HG03442 (cell line): ENCODE results near the gene PUS10.
"Not testable (repeated sequence)": the region's sequence is repeated elsewhere in the genome, so short reads cannot be mapped to it uniquely, and the experiment has no call there.

Experiments used
- ATAC-seq: cut with Tn5 transposase; IDR thresholded peaks from one replicate; pipeline ENCODE4 v1.9.1; 2021; ENCODE audit warnings: mild to moderate bottlenecking, moderate library complexity; ENCODE audit not compliant: unreplicated experiment

The PUS10 gene

DNA sequence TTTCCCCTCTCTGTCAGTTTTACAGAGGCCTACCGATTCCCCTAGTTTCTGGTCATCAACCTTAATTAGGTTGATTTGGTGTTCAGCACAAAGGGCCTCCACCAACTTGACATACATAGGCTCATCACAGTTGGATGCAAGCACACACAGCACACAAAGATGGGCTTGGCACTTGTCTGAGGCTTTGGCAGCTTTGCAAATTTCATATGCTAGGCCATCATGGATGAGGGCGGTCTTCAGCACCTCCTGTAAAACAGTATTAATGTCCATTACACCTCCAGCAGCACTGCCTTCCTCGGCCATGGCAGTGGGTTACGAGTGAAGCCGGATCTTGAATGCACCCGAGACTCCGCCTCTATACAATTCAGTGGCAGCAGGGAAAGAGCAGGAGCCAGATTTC lies 79.8 kb downstream of the PUS10 start:
- ATAC-seq, result no peak

DNA sequence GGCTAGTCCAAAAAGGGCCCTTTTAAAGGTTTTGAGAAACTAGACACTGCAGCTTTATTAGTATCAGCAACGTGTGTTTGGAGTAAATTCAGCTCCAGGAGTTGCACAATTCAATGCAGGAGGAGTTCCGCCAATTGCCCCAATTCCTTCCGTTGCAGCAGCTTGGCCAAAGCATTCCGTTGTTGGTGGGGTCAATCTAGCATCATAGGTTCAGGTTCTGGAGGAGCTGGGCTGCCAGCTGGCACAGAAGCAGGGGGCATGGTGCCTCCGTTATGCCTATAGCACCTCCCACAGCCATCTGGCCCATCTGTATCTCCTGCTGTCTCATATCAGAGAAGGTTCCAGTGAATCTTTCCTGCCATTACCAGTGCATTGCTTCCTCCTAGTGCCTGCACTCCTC lies 81.3 kb downstream of the PUS10 start:
- ATAC-seq, result no peak

DNA sequence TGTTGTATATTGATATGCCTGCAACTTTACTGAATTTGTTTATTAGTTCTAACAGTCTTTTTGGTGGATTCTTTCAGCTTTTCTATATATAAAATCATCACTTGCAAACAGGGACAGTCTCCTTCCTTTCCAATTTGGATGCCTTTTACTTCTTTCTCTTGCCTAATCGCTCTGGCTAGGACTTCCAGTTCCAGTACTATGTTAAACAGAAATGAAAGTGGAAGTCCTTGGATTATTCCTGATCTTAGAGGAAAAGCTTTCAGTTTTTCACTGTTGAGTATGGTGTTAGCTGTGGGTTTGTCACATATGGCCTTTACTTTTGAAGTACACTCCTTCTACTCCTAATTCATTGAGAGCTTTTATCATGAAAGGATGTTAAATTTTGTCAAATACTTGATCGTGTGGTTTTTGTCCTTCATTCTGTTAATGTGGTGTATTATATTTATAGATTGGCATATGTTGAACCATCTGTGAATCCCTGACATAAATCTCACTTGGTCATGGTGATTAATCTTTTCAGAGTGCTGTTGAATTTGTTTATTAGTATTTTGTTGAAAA lies 83.8 kb downstream of the PUS10 start:
- ATAC-seq, result no peak

DNA sequence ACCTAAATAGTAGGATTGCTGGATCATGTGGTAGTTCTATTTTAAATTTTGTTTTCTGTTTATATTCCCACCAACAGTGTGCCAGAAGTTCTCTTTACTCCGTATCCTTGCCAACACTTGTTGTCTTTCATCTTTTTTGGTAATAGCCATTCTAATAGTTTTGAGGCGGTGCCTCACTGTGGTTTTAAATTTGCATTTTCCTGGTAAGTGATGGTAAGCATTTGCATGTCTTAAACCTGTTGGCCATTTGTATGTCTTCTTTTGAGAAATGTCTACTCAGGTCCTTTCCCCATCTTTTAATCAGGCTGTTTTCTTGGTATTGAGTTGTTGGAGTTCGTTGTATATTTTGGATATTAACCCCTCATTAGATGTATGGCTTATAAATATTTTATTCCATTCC lies 85.1 kb downstream of the PUS10 start:
- ATAC-seq, result no peak

DNA sequence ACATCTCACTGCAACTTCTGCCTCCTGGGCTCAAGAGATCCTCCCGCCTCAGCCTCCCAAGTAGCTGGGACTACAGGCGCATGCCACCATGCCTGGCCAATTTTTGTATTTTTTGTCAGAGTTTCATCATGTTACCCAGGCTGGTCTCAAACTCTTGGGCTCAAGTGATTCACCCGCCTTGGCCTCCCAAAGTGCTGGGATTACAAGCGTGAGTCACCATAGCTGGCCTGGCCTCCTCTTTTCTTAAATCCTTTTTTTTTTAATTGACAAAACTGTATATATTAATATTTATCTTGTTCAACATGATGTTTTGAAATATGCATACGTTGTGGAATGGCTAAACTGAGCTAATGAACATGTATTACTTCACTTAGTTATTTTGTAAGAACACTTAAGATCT lies 86.0 kb downstream of the PUS10 start:
- ATAC-seq, result not testable (repeated sequence)

DNA sequence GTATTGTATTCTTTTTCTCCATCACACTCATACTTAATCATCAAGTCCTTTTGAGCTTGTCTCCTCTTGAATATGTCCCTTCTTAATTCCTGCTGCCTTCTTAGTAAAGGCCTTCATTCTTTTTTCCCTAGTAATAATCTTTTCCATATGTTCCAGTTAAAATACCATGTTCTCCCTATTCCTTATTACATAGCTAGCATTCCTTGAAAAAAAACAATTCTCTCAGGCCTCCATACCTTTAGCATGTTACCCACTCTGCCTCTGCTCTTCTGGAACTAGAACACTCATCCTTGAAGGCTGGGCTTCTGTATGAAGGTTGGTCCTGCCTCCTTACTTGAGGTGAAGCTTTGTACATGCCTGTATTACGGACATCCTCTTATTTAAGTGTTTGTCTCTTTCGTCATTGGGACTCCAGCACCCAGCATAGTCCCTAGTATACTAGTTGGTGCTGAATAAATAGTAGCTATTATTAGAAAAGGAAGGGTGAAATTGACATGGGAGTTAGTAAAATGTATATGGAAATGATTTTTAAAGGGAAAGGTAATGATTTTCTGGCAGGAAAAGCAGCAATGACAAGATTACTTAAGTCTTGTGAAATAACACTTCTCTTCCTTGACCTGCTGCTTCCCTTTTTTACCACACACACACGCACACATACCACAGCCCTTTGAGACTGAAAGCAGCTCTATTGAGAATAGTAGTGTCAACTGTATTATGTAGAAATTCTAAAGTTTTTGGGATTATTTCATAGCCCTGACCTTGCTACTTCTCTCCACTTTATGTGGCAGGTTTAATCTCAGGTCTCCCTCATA lies 91.1 kb downstream of the PUS10 start:
- ATAC-seq, result no peak

DNA sequence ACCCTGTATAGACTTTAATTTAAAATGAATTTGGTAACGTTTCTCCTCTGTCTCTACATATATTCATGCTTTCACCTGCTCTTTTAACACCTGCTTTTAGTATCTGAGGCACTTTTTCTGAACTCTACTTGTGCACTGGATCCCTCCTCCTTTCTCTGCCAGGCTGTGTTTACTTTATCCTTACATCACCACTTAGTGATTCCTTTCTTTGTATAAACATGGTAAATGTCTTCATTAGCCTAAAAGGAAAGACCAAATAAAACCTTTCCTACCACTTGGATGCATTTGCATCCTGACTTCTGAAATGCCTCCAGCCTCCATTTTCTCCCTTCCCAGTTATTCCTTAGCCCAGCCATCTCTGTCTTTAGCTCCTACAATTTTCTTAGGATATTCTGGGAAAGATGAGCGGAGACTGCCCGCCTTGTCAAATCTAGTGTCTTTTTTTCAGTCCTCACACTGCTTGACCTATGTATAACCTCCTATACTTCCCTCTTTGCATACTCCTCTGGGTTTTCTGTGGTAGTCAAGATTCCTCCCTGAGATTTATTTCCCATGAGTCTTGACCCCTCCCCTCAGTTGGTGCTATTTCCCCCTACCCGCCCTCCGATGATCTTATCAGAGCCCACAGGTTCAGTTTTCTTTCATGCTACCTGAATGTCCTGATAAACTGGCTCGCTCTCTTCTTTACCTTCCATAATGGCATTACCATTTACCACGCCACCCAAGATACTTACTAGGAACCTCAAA lies 91.9 kb downstream of the PUS10 start:
- ATAC-seq, result no peak

DNA sequence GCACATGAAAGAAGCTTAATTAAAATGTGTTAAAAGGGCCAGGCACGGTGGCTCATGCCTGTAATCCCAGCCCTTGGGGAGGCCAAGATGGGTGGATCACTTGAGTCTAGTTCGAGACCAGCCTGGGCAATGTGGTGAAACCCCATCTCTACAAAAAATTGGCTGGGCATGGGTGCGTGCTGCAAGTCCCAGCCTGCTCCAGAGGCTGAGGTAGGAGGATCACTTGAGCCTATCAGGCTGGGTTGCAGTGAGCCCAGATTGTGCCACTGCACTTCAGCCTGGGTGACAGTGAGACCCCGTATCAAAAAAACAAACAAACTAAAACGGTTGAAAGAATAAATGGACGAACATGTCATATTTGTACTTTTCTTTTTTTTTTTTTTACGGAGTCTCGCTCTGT lies 110.7 kb downstream of the PUS10 start:
- no peak for ATAC-seq

DNA sequence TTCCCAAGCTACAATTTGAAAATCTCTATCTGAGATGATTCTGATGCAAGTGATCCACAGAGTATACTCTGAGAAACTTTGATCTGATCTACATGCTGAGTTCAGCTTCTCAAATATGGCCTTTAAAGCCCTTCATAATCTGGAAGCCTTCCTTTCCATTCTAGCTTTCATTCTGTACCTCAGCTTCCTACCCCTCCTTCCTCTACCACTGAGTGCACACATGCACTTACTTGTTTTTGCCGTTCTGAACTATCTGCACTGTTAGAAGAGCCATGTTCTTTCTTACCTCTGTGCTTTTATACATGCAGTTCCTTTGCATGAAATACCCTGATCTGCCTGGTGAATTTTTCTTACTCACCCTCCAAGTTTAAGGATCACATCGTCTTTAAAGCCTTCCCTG lies 111.7 kb downstream of the PUS10 start:
- ATAC-seq, result no peak

DNA sequence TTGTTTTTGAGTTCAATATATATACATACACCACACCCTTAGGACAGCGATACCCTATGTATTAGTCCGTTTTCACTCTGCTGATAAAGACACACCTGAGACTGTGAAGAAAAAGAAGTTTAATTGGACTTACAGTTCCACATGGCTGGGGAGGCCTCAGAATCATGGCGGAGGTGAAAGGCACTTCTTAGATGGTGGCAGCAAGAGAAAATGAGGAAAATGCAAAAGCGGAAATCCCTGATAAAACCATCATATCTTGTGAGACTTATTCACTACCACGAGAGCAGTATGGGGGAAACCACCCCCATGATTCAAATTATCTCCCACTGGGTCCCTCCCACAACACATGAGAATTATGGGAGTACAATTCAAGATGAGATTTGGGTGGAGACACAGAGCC lies 112.2 kb downstream of the PUS10 start:
- not testable (repeated sequence) for ATAC-seq

DNA sequence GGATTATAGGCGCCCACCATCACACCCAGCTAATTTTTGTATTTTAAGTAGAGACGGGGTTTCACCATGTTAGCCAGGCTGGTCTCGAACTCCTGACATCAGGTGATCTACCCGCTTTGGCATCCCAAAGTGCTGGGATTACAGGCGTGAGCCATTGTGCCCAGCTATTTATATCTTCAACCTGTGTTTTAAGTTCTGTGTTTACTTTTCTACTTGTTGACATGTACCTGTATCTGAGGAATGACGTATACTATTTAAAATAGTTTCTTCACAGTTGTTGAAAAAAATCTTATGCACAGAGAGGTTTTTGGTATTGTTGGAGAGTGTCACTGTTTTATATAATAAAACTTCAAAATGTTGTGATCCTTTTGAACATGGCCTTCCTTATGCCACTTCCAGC lies 116.8 kb downstream of the PUS10 start:
- not testable (repeated sequence) for ATAC-seq

DNA sequence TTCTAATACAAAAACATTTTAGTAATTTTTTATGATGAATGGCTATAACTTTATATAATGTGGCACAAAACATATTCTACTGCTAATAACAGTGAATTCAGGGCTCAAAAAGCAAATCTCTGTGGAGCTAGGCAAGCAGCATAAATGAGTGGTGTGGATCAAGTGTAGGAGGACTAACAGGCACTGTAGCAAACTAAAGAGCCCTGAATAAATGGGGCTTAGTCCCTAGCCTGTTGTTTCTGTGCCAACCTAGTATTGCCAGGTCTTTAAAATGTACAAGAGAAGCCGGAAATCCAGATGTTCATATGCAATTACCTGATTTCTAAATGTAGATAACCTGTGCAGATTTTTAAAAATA lies 118.2 kb downstream of the PUS10 start:
- ATAC-seq, result peak; percentile 35

DNA sequence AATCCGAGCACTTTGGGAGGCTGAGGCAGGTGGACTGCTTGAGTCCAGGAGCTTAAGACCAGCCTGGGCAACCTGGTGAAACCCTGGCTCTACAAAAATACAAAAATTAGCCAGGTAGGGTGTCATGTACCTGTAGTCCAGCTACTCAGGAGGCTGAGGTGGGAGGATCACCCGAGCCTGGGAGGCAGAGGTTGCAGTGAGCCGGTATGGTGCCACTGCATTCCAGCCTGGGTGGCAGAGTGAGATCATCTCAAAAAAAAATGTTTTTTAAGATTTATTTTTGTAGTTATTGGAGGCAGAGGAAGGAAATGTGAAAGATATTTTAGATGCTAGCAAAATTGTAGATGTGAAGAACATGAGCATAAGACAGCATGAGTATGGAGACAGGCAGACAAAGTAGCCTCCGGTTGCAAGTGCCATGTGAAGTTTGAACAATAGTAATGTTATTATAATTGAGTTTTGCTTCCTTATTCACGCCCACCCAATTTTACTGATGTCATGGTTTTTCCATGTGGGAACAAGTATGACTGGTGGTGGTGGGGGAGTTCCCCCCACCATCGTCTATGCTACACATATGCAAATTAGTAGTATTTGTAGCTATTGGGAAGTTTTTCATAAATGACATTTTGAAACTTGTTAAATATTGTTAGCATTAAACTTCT lies 118.7 kb downstream of the PUS10 start:
- peak; percentile 69 for ATAC-seq

DNA sequence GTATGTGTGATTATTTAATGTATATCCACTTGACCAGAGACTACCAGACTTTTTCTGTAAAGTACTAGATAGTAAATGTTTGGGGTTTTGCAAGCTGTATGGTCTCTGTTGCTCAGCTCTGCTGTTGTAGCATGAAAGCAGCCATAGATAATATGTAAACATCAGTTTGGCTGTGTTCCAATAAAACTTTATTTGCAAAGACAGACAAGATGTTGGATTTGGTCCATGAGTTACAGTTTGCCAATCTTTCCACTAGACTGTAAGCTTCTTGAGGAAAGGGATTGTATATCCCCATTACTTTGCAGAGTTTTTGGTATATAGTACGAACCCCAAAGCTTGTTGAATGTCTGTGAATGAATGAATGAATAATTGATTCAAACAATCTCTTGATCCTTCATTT lies 119.5 kb downstream of the PUS10 start:
- no peak for ATAC-seq
